ENCODE measurements around the gene TAC3. TPM values are rescaled to one million over a fixed set of nuclear protein-coding genes. Genes with fewer than 3 reads are reported as not detected.
"Not testable (repeated sequence)": the region's sequence is repeated elsewhere in the genome, so short reads cannot be mapped to it uniquely, and the experiment has no call there.

TAC3 gene
- total RNA-seq, 4 donors from 2014 or later = not detected

DNA sequence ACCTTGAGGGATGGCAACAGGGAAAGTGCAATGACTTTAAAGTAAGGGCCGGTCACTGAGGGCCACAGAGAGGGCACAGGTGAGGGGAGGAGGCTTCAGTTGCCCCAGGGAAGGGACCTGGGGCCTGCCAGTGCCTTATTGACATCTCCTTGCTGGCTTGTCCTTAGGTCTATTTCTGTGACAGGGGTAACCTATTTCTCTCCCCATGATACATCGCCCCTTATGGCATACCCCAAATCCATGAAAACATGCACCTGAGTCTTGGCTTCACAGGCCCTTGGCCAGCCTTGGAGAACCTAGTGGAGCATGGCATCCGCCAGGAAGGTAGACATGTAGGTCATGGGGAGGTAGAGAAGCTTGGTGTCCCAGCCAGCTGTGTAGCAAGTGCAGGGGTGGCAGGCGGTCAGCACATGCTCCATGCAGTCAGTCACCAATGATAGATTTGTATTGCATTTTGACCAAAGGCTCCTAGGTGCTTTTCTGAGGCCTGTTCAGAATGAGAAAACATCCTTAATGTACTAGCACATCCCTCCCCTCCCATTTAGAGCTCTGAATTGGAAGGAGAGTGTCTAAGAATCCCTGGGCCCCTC is 35.3 kb downstream of the TAC3 start:
- intact Hi-C loops (cut with DNase I) = no loop called here
- peak; percentile 84 for DNase-seq (ENCODE audit: extremely low spot score)

DNA sequence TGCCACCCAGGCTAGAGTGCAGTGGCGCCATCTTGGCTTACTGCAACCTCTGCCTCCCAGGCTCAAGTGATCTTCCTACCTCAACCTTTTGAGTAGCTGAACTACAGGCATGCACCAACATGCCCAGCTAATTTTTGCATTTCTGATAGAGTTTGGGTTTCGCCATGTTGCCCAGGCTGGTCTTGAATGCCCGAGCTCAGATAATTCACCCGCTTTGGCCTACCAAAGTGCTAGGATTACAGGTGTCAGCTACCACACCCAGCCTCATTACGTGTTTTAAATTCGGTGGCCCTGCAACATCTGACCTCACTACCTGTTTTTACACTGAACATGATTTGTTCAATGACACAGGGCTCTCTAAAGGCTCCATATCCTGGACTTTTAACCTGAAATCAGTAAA is 36.1 kb downstream of the TAC3 start:
- Histone ChIP-seq H3K4me3 (no peak overlapping the region), H3K9me3 (no peaks in the 10 kb centered on the region), H3K27ac (replicated peaks in 1 of 4) (no peak overlapping the region), H3K36me3 (no peaks in the 10 kb centered on the region), H3K27me3 (no peaks in the 10 kb centered on the region), H3K4me1 (no peaks in the 10 kb centered on the region)
- TF ChIP-seq, protein P1, sequence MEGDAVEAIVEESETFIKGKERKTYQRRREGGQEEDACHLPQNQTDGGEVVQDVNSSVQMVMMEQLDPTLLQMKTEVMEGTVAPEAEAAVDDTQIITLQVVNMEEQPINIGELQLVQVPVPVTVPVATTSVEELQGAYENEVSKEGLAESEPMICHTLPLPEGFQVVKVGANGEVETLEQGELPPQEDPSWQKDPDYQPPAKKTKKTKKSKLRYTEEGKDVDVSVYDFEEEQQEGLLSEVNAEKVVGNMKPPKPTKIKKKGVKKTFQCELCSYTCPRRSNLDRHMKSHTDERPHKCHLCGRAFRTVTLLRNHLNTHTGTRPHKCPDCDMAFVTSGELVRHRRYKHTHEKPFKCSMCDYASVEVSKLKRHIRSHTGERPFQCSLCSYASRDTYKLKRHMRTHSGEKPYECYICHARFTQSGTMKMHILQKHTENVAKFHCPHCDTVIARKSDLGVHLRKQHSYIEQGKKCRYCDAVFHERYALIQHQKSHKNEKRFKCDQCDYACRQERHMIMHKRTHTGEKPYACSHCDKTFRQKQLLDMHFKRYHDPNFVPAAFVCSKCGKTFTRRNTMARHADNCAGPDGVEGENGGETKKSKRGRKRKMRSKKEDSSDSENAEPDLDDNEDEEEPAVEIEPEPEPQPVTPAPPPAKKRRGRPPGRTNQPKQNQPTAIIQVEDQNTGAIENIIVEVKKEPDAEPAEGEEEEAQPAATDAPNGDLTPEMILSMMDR (IDR thresholded peaks at IDR 0.05) = no peak
- TF ChIP-seq POLR2AphosphoS5 (IDR thresholded peaks at IDR 0.05) = no peak
- TF ChIP-seq EP300 (IDR thresholded peaks at IDR 0.05) = no peak
- TF ChIP-seq POLR2A (IDR thresholded peaks at IDR 0.05; ENCODE audit: low read depth) = no peak
- DNase-seq (ENCODE audit: extremely low spot score) = peak; percentile 68
- 98% methylated on average over 6 of the region's 6 CpGs for WGBS
- intact Hi-C loops (cut with DNase I) = no loop called here

More for the DNA sequence above, 35.3 kb downstream of the TAC3 start:
- Histone ChIP-seq H3K4me3 (no peak overlapping the region), H3K27me3 (no peaks in the 10 kb centered on the region), H3K36me3 (no peaks in the 10 kb centered on the region), H3K4me1 (no peaks in the 10 kb centered on the region), H3K9me3 (no peaks in the 10 kb centered on the region), H3K27ac (replicated peaks in 1 of 4) (no peak overlapping the region)
- no peak for TF ChIP-seq POLR2A (IDR thresholded peaks at IDR 0.05; ENCODE audit: low read depth)
- TF ChIP-seq POLR2AphosphoS5 (IDR thresholded peaks at IDR 0.05) = no peak
- TF ChIP-seq, protein P1 (IDR thresholded peaks at IDR 0.05) = no peak
- no peak for TF ChIP-seq EP300 (IDR thresholded peaks at IDR 0.05)
- WGBS = 92% methylated on average over 4 of the region's 4 CpGs

DNA sequence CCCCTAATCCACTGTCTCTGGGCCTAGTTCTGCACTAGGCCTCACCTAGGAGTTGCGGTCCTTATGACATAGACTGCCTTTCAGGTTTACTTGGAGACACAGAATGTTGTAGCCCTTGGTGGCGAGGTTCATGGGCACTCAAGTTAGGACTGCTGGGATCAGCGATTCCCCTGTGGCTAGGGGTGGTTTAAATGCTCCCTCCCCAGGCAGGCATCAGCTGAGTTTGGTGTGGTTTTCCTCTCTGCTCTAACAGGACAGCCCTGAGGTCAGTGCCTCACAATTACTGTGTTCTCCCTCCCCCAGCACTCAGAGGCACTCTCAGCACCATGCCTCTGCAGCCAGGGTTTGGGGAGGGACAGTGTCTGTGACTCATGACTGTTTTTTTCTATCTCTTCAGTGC is 36.7 kb downstream of the TAC3 start:
- H3K36me3 ChIP-seq = no peaks in the 10 kb centered on the region
- 86% methylated on average over 1 of the region's 3 CpGs for WGBS
- H3K9me3 ChIP-seq = no peaks in the 10 kb centered on the region
- H3K27ac ChIP-seq (replicated peaks in 1 of 4) = no peak overlapping the region
- intact Hi-C loops (cut with DNase I) = no loop called here
- no peak overlapping the region for H3K4me3 ChIP-seq
- DNase-seq (ENCODE audit: extremely low spot score) = no peak
- TF ChIP-seq, protein P1 (IDR thresholded peaks at IDR 0.05) = no peak
- TF ChIP-seq EP300 (IDR thresholded peaks at IDR 0.05) = no peak
- TF ChIP-seq POLR2AphosphoS5 (IDR thresholded peaks at IDR 0.05) = no peak
- TF ChIP-seq POLR2A (IDR thresholded peaks at IDR 0.05; ENCODE audit: low read depth) = no peak
- H3K27me3 ChIP-seq = no peaks in the 10 kb centered on the region
- H3K4me1 ChIP-seq = no peaks in the 10 kb centered on the region

DNA sequence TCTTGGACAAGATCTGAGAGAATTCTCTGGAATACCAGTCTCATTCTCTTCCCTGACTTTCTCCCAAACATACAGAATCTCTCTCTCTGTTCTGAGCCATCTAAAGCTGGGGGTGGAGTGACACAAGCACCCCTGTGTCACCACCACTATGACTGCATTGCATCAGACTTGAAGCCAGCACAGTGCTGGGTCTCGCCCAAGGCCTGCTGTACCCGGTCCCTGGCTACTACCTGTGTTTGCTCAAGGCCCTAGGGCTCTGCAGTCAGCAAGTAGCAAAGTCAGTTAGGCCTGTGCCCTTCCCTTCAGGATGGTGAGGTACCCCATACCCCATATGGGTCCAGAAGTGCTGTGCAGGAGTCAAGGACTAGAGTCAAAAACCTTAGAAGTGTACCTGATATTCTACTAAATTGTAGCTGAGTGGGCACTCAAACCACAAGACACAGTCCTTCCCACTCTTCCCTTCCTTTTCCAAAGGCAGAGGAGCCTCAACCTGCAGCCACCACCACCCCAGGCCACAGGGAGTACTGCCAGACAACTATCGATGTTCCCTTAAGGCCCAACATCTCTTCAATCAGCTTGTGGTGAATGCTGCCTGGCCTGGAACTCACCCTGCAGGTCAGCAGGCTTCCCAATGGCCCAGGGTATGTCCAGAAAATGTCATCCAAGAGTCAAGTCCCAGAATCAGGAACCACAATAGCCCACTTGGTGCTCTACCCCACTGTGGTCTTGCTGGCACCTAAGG is 37.8 kb downstream of the TAC3 start:
- DNase-seq (ENCODE audit: extremely low spot score) = peak; percentile 78
- Histone ChIP-seq H3K27me3 (no peaks in the 10 kb centered on the region), H3K4me3 (no peak overlapping the region), H3K36me3 (no peaks in the 10 kb centered on the region), H3K27ac (replicated peaks in 1 of 4) (no peak overlapping the region), H3K9me3 (no peaks in the 10 kb centered on the region), H3K4me1 (no peaks in the 10 kb centered on the region)
- intact Hi-C loops (cut with DNase I) = no loop called here
- TF ChIP-seq EP300 (IDR thresholded peaks at IDR 0.05) (no peak), POLR2AphosphoS5 (IDR thresholded peaks at IDR 0.05) (no peak)
- TF ChIP-seq, protein P1 (IDR thresholded peaks at IDR 0.05) = no peak
- 94% methylated on average over 3 of the region's 3 CpGs for WGBS

DNA sequence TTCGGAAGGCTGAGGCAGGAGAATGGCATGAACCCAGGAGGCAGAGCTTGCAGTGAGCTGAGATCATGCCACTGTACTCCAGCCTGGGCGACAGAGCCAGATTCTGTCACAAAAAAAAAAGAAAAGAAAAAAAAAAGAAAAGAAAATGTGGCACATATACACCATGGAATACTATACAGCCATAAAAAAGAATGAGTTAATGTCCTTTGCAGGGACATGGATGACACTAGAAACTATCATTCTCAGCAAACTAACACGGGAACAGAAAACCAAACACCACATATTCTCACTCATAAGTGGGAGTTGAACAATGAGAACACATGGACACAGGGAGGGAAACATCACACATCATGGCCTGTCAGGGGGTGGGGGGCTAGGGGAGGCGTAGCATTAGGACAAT is 39.0 kb downstream of the TAC3 start:
- DNase-seq (ENCODE audit: extremely low spot score) = peak; percentile 34
- H3K27me3 ChIP-seq; H3K36me3 ChIP-seq; H3K4me1 ChIP-seq; H3K4me3 ChIP-seq; intact Hi-C loops (cut with DNase I); H3K9me3 ChIP-seq; H3K27ac ChIP-seq (replicated peaks in 1 of 4): not testable (repeated sequence)
- 78% methylated on average over 4 of the region's 4 CpGs for WGBS

DNA sequence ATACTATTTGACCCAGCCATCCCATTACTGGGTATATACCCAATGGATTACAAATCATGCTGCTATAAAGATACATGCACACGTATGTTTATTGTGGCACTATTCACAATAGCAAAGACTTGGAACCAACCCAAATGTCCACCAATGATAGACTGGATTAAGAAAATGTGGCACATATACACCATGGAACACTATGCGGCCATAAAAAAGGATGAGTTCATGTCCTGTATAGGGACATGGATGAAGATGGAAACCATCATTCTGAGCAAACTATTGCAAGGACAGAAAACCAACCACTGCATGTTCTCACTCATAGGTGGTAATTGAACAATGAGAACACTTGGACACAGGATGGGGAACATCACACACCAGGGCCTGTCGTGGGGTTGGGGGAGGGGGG is 42.1 kb downstream of the TAC3 start:
- H3K27me3 ChIP-seq; H3K9me3 ChIP-seq; intact Hi-C loops (cut with DNase I); H3K4me1 ChIP-seq; H3K4me3 ChIP-seq; H3K36me3 ChIP-seq; H3K27ac ChIP-seq (replicated peaks in 1 of 4); DNase-seq (ENCODE audit: extremely low spot score): not testable (repeated sequence)
- 89% methylated on average over 3 of the region's 3 CpGs for WGBS

DNA sequence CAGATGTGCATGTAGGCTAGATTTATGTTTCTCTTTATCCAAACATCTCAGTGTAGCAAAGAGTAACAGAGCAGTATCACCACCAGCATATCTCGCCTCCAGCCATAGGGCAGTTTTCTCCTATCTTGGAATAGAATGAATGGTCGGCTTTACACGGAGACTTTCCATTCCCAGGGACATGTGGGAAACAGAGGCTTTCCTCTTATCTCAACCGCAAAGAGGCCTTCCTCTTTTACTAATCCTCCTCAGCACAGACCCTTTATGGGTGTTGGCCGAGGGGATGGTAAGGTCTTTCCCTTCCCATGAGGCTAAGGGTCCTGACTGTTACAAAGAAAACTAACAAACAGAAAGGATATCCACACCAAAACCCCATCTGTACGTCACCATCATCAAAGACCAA is 47.4 kb downstream of the TAC3 start:
- peak; percentile 26 for DNase-seq (ENCODE audit: extremely low spot score)
- WGBS = 67% methylated on average over 6 of the region's 6 CpGs
- H3K36me3 ChIP-seq; H3K4me1 ChIP-seq; H3K9me3 ChIP-seq; intact Hi-C loops (cut with DNase I); H3K27ac ChIP-seq (replicated peaks in 1 of 4); H3K4me3 ChIP-seq; H3K27me3 ChIP-seq: not testable (repeated sequence)

DNA sequence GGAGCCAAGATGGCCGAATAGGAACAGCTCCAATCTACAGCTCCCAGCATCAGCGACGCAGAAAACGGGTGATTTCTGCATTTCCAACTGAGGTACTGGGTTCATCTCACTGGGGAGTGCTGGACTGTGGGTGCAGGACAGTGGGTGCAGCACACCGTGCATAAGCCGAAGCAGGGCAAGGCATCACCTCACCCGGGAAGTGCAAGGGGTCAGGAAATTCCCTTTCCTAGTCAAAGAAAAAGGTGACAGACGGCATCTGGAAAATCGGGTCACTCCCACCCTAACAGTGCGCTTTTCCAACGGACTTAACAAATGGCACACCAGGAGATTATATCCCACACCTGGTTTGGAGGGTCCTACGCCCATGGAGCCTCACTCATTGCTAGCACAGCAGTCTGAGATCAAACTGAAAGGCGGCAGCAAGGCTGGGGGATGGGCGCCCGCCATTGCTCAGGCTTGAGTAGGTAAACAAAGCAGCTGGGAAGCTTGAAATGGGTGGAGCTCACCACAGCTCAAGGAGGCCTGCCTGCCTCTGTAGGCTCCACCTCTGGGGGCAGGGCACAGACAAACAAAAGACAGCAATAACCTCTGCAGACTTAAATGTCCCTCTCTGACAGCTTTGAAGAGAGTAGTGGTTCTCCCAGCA is 50.2 kb downstream of the TAC3 start:
- H3K9me3 ChIP-seq; H3K4me3 ChIP-seq; H3K4me1 ChIP-seq; H3K36me3 ChIP-seq; H3K27me3 ChIP-seq; H3K27ac ChIP-seq (replicated peaks in 1 of 4); intact Hi-C loops (cut with DNase I): not testable (repeated sequence)
- DNase-seq (ENCODE audit: extremely low spot score) = peak; percentile 47
- WGBS = 89% methylated on average over 12 of the region's 15 CpGs
